Measurements from ENCODE around the gene ADM2.

DNA sequence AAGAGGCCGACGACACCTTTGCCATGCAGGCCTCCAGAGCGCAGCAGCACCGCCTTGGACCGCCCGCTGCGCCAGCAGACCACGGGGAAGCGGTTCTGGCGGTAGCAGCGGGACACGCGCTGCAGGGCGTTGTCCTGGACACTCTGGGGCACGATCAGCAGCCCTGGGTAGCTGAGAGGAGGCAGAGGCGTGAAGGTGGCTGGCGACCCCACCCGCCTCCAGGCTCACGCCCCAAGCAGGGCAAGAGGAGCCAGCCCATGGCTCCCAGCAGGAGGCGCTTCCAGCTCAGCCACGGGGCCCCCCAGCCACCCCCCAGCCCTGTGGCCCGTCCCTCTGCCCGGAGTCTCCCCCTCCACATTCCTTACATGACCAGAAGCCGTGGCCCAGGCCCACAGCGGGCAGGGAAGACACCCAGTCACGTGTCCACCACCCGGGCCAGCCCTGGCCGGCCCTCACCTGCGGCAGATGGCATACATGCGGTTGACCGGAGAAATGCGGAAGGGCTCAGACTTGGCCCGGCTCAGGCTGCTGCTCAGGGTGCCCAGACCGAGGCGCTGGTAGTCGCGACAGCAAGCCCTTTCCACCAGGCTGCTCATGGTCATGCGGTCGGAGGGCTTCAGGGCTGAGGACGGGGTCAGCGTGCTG, 21.7 kb upstream of the ADM2 start:
- TF ChIP-seq, protein P1, sequence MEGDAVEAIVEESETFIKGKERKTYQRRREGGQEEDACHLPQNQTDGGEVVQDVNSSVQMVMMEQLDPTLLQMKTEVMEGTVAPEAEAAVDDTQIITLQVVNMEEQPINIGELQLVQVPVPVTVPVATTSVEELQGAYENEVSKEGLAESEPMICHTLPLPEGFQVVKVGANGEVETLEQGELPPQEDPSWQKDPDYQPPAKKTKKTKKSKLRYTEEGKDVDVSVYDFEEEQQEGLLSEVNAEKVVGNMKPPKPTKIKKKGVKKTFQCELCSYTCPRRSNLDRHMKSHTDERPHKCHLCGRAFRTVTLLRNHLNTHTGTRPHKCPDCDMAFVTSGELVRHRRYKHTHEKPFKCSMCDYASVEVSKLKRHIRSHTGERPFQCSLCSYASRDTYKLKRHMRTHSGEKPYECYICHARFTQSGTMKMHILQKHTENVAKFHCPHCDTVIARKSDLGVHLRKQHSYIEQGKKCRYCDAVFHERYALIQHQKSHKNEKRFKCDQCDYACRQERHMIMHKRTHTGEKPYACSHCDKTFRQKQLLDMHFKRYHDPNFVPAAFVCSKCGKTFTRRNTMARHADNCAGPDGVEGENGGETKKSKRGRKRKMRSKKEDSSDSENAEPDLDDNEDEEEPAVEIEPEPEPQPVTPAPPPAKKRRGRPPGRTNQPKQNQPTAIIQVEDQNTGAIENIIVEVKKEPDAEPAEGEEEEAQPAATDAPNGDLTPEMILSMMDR (IDR thresholded peaks at IDR 0.05), result no peak
- no peak for TF ChIP-seq POLR2AphosphoS5 (IDR thresholded peaks at IDR 0.05)
- no peak for TF ChIP-seq POLR2A (IDR thresholded peaks at IDR 0.05; ENCODE audit: low read depth)
- no peak for TF ChIP-seq EP300 (IDR thresholded peaks at IDR 0.05)

All from esophagus muscularis mucosa (tissue), 4 donors.